AG04450 (cell line): ENCODE measurements around the gene DCUN1D4. TPM values are rescaled to one million over a fixed set of nuclear protein-coding genes. Genes with fewer than 3 reads are reported as not detected.

Experiments
- CTCF ChIA-PET: fragments of 300-600, 350-600 bp; formaldehyde crosslinking; extraction: SDS; loops from one replicate; lab custom pipeline; 2022; ENCODE audit warnings: antibody characterized with exemption, inconsistent platforms; lab: Charles Lee
- POLR2A ChIA-PET: fragments of 350-600 bp; formaldehyde crosslinking; extraction: SDS; loops from one replicate; lab custom pipeline; 2021; ENCODE audit warnings: antibody characterized with exemption, inconsistent platforms; lab: Yijun Ruan, JAX
- DNase-seq: peaks from one replicate; pipeline ENCODE4 v3.0.0-alpha.2; 2011; ENCODE audit warnings: low read depth, low spot score
- H3K27ac ChIP-seq: one replicate; pipeline ENCODE4 v1.5.1; 2012; ENCODE audit warnings: low read depth, low read length, control low read depth
- H3K27me3 ChIP-seq: one replicate; pipeline ENCODE4 v1.6.0; 2012; ENCODE audit warnings: low read length; ENCODE audit not compliant: control insufficient read depth, insufficient read depth
- H3K4me3 ChIP-seq: 2 replicates; pipeline ENCODE4 v1.5.1; 2011; ENCODE audit warnings: mild to moderate bottlenecking, low read depth, low read length, control low read depth
- H3K9me3 ChIP-seq: 2 replicates; pipeline ENCODE4 v1.5.1; 2012; ENCODE audit warnings: low read length; ENCODE audit not compliant: control insufficient read depth, insufficient read depth
- CTCF ChIP-seq: IDR thresholded peaks from 2 replicates; pipeline ENCODE4 v1.5.1; 2011; ENCODE audit warnings: low read depth, low read length, control low read depth, inconsistent platforms
- polyA plus RNA-seq: library from polyadenylated mRNA; depleted of rRNA; stranded (reverse); fragments of >200 nt; gene quantifications from 2 replicates; pipeline ENCODE4 v1.2.3, GENCODE V29; 2011

Gene DCUN1D4
- polyA plus RNA-seq, 1 experiment: 67.2 TPM

DNA sequence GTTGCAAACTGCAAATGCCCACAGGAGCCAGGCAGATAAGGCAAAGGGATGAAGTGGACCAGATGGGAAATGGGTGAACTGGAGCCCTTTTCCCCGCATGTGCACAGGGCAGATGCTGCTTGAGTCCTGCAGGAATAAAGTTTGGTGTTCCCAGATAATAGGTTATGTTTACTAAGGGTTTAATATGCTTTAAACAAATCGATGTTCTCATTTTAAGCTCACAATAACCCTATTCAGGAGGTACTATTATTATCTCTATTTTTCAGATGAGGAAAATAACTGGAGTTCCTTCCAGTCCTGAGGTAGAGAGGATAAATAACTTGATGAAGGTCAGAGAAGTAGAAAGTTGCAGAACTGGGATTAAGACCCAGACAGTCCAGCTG lies 99.9 kb downstream of the DCUN1D4 start:
- Histone ChIP-seq H3K4me3 (no peak overlapping the region), H3K9me3 (no peaks in the 10 kb centered on the region), H3K27ac (no peak overlapping the region), H3K27me3 (no peaks in the 10 kb centered on the region)
- DNase-seq: no peak
- POLR2A ChIA-PET: no interaction called here
- CTCF ChIA-PET: no interaction called here
- TF ChIP-seq CTCF: no peak

DNA sequence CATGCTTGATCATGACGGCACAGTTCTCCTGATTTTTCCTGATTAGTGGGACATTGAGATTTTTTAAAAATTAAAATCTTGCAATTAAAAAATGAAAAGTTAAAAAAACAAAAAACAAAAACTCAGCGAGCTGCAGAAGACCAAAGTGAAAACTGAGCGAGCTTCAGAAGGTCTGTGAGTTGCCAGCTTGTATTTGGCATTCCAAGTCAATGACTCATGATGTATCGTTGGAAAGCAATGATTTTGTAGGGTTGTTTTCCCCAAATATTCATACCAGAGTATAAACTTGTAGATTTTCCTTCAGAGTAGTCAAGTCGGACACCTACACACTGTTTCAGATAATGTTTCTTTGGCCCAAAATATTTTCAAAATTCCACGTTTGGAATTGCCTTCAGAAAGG lies 100.3 kb downstream of the DCUN1D4 start:
- Histone ChIP-seq H3K27me3 (no peaks in the 10 kb centered on the region), H3K9me3 (no peaks in the 10 kb centered on the region), H3K4me3 (no peak overlapping the region), H3K27ac (no peak overlapping the region)
- ChIA-PET POLR2A (no interaction called here), CTCF (no interaction called here)
- DNase-seq: no peak
- TF ChIP-seq CTCF: no peak

GRCh38 chr4:51958199-51958968 lies 115.4 kb downstream of the DCUN1D4 start:
- H3K9me3 ChIP-seq: no peaks in the 10 kb centered on the region
- ChIA-PET CTCF (no interaction called here), POLR2A (no interaction called here)
- DNase-seq: no peak
- peaks cover 3% of the 10 kb centered on the region for H3K27me3 ChIP-seq
- TF ChIP-seq CTCF: no peak
- H3K27ac ChIP-seq: no peak overlapping the region
- H3K4me3 ChIP-seq: no peak overlapping the region

DNA sequence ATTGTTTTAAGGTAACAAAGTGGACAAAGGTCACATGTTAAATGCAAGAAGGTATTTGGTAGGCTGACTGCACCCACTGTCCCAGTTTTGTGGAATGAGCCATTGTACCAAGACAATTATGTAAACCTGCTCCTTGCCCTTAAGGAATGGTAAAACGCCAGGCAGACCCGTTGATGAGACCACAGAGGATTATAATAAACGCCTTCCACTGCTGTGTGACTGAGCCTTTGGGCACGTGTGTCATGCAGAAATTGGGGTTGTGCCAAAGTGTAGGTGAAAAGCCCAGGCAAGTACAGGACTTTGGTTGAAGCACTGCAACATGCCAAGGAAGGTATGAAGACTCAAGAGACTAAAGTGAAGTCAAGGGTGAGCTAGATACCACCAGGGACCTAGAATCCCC lies 117.5 kb downstream of the DCUN1D4 start:
- POLR2A ChIA-PET: no interaction called here
- Histone ChIP-seq H3K4me3 (no peak overlapping the region), H3K9me3 (no peaks in the 10 kb centered on the region), H3K27me3 (peaks cover 3% of the 10 kb centered on the region), H3K27ac (no peak overlapping the region)
- CTCF ChIA-PET: no interaction called here
- no peak for DNase-seq
- TF ChIP-seq CTCF: no peak

DNA sequence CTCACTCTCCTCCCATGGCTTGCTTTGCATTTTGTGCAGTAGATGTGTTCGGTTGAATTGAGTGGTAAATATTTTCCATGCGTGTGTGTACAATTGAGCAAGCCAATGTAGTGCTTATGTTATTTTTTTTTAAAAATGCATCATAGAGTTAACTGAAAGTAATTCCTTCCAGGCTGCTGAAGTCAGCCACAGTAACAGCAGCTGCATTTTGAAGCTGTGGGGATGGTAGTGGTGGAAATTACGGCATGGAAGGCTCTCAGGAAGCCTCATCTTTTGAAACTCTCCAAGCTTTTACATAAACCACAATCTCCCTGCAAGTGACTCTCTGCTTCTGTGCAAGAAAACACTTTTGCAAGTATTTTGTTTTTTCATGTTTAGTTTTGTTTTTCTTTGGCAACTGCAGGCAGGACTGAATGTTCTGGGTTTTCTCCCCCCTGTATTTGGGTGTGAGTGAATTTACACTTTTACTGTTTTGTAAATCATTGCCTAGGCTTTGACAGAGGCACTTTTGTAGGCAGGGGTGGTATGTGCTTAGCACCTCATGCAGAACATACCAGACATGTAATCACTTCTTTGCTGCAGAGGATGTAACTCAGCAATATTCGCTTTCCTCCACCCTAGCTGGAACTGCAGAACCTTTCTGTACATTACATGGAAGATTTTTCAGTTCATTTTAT lies 121.0 kb downstream of the DCUN1D4 start:
- POLR2A ChIA-PET: no interaction called here
- Histone ChIP-seq H3K9me3 (no peaks in the 10 kb centered on the region), H3K27me3 (peaks cover 3% of the 10 kb centered on the region), H3K27ac (no peak overlapping the region), H3K4me3 (no peak overlapping the region)
- DNase-seq: no peak
- CTCF ChIA-PET: no interaction called here
- no peak for TF ChIP-seq CTCF
